Spleen (tissue), 7 donors: ENCODE results near the gene CLASRP.

ENCODE experiments used
- CTCF ChIP-seq, 11 experiments: fragments of 200-600 bp in 7 of 11; fragments of 450-650 bp in 4 of 11; sonication (generic) in 4 of 11; IDR thresholded peaks in 8 of 11; conservative IDR thresholded peaks in 3 of 11; 1 replicate in 7 of 11; 2 replicates in 4 of 11; pipeline versions ENCODE4 v1.4.0 to v1.8.0; 2016 to 2021; ENCODE audit warnings: antibody characterized with exemption in 11 of 11, inconsistent platforms in 4 of 11, mild to moderate bottlenecking in 1 of 11
- POLR2A ChIP-seq, 3 donors: fragments of 450-650 bp; IDR thresholded peaks; one replicate each; pipeline ENCODE4 v1.5.1; 2017; ENCODE audit warnings: antibody characterized with exemption in 3 of 3, mild to moderate bottlenecking in 1 of 3
- donor health status: DM: no; HTN: no; CAD: no; lungs with moderate emphysema.
- donor health status: DM: no; HTN: no; CAD: no.
- donor health status: DM: no; HTN: no; CAD: no.

GRCh38 chr19:45098521-45099466, 59.9 kb downstream of the CLASRP start:
- TF ChIP-seq CTCF (IDR thresholded peaks at IDR 0.05 in 8 of 11, conservative IDR thresholded peaks at IDR 0.05 in 3 of 11) (no peak), POLR2A (IDR thresholded peaks at IDR 0.05) (no peak)
